ENCODE data around the gene SLC5A10. TPM values are rescaled to one million over a fixed set of nuclear protein-coding genes. Genes with fewer than 3 reads are reported as not detected.

SLC5A10 gene
- polyA plus RNA-seq, 1 of the 3 experiments (the other 2 are of a cell fraction) = not detected

DNA sequence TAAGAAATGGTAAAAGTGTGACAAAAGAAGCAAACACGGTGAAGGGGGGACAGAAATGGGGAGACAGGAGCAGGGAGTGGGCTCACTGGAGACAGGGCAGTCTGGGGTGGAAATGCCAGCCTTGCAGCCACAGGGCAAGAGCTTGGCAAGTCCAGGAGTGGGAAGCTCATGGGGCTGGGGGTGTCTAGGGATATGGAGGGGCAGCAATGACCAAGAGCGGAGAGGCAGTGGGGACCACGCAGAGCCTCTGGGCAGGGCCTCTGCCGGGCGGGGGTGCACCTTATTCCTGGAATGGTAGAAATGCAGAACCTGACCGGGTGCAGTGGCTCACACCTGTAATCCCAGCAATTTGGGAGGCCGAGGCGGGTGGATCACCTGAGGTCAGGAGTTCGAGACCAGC lies 12.6 kb downstream of the SLC5A10 start:
- Histone ChIP-seq H3K27ac (ENCODE audit: low read depth in 2 of 2, low read length in 1 of 2) (no peak overlapping the region), H3K36me3 (replicated peaks in 1 of 2; ENCODE audit: control insufficient read depth in 1 of 2, insufficient read depth in 2 of 2, low read length in 1 of 2) (peaks cover 0 to under 1% of the 10 kb centered on the region in 2 experiments), H3K27me3 (ENCODE audit: insufficient read depth) (no peaks in the 10 kb centered on the region), H3K9me3 (no peaks in the 10 kb centered on the region), H2AFZ (ENCODE audit: low read depth) (no peak overlapping the region), H4K20me1 (ENCODE audit: insufficient read depth) (no peaks in the 10 kb centered on the region), H3K4me3 (ENCODE audit: low read depth in 2 of 2, low read length in 1 of 2) (no peak overlapping the region), H3K79me2 (ENCODE audit: insufficient read depth) (no peaks in the 10 kb centered on the region), H3K4me1 (ENCODE audit: control insufficient read depth in 1 of 2, insufficient read depth in 2 of 2, low read depth in 1 of 2, low read length in 1 of 2) (peaks cover 10 to 36% of the 10 kb centered on the region in 2 experiments; a peak in 2 of 4 replicates), H3K9me2 (no peaks in the 10 kb centered on the region), H3K9ac (no peak overlapping the region), H3K4me2 (no peak overlapping the region), H3F3A (replicated peaks; ENCODE audit: insufficient read depth) (peaks cover 14% of the 10 kb centered on the region)
- WGBS (ENCODE audit: low lambda C conversion rate) = 93% methylated on average over 9 of the region's 9 CpGs
- ChIA-PET CTCF (no interaction called here), POLR2A (no interaction called here)
- no peak for DNase-seq
- no peak for TF ChIP-seq FOXM1 (IDR thresholded peaks at IDR 0.05; ENCODE audit: low read depth)
- no peak for TF ChIP-seq EP300 (IDR thresholded peaks at IDR 0.05; ENCODE audit: borderline replicate concordance in 1 of 2, low read depth in 1 of 2, low read length in 1 of 2)
- no peak for TF ChIP-seq SMC3 (IDR thresholded peaks at IDR 0.05; ENCODE audit: low read depth, low read length)
- TF ChIP-seq MXI1 (IDR thresholded peaks at IDR 0.05; ENCODE audit: low read depth, low read length) = no peak
- TF ChIP-seq GATA2 (CRISPR knock-in tag; IDR thresholded peaks at IDR 0.05) = no peak

DNA sequence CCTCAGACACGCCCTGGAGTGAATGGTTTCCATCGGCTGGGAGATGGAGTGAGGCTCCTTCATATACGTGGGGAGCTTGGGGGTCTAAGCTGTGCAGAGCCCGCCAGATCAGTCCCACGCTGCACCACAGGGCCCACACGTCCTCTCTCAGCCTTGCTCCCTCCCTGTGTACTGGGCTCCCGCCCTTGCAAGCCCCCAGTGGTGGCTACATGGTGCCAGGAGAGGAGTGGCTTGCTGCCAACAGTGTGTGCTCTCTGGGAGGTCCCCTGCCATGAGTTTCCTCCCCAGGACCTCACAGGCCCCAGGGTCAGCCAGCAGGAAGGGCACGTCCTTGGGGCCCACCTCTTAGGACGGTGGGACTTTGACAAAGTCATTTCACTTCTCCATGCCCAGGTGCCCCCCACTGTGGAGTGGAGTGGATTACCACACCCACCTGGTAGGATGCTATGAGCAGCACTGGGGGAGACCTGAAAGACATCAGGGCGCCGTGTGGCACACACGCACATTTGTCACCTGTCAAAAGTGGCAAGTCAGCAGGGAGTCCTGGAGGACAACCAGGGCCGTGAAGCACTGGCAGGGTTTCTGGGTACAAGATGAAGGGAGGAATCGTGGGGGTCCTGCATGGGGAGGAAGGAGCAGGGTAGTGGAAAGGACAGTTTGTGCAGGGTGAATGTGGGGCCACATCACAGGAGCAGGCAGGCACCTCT lies 13.7 kb downstream of the SLC5A10 start:
- Histone ChIP-seq H3K9me2 (no peaks in the 10 kb centered on the region), H3K4me1 (ENCODE audit: control insufficient read depth in 1 of 2, insufficient read depth in 2 of 2, low read depth in 1 of 2, low read length in 1 of 2) (peaks cover 10 to 36% of the 10 kb centered on the region in 2 experiments; a peak in 2 of 4 replicates), H3K4me2 (no peak overlapping the region), H3K27me3 (ENCODE audit: insufficient read depth) (no peaks in the 10 kb centered on the region), H3K9me3 (no peaks in the 10 kb centered on the region), H3K79me2 (ENCODE audit: insufficient read depth) (no peaks in the 10 kb centered on the region), H3F3A (replicated peaks; ENCODE audit: insufficient read depth) (peaks cover 14% of the 10 kb centered on the region), H3K36me3 (replicated peaks in 1 of 2; ENCODE audit: control insufficient read depth in 1 of 2, insufficient read depth in 2 of 2, low read length in 1 of 2) (peaks cover 0 to 3% of the 10 kb centered on the region in 2 experiments), H2AFZ (ENCODE audit: low read depth) (no peak overlapping the region), H3K27ac (ENCODE audit: low read depth in 2 of 2, low read length in 1 of 2) (no peak overlapping the region), H3K9ac (no peak overlapping the region), H4K20me1 (ENCODE audit: insufficient read depth) (no peaks in the 10 kb centered on the region), H3K4me3 (ENCODE audit: low read depth in 2 of 2, low read length in 1 of 2) (no peak overlapping the region)
- ChIA-PET CTCF (no interaction called here), POLR2A (no interaction called here)
- no peak for DNase-seq
- TF ChIP-seq ELF1 (IDR thresholded peaks at IDR 0.05) = no peak
- no peak for TF ChIP-seq SMC3 (IDR thresholded peaks at IDR 0.05; ENCODE audit: low read depth, low read length)
- TF ChIP-seq, protein P1, sequence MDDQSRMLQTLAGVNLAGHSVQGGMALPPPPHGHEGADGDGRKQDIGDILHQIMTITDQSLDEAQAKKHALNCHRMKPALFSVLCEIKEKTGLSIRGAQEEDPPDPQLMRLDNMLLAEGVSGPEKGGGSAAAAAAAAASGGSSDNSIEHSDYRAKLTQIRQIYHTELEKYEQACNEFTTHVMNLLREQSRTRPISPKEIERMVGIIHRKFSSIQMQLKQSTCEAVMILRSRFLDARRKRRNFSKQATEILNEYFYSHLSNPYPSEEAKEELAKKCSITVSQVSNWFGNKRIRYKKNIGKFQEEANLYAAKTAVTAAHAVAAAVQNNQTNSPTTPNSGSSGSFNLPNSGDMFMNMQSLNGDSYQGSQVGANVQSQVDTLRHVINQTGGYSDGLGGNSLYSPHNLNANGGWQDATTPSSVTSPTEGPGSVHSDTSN (IDR thresholded peaks at IDR 0.05) = no peak
- TF ChIP-seq, protein P2, sequence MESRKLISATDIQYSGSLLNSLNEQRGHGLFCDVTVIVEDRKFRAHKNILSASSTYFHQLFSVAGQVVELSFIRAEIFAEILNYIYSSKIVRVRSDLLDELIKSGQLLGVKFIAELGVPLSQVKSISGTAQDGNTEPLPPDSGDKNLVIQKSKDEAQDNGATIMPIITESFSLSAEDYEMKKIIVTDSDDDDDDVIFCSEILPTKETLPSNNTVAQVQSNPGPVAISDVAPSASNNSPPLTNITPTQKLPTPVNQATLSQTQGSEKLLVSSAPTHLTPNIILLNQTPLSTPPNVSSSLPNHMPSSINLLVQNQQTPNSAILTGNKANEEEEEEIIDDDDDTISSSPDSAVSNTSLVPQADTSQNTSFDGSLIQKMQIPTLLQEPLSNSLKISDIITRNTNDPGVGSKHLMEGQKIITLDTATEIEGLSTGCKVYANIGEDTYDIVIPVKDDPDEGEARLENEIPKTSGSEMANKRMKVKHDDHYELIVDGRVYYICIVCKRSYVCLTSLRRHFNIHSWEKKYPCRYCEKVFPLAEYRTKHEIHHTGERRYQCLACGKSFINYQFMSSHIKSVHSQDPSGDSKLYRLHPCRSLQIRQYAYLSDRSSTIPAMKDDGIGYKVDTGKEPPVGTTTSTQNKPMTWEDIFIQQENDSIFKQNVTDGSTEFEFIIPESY (IDR thresholded peaks at IDR 0.05; ENCODE audit: borderline replicate concordance, low read depth) = no peak
- TF ChIP-seq USF2 (IDR thresholded peaks at IDR 0.05; ENCODE audit: borderline replicate concordance, low read depth, low read length) = no peak
- TF ChIP-seq YY1 (IDR thresholded peaks at IDR 0.05; ENCODE audit: low read depth) = no peak
- no peak for TF ChIP-seq NFIC (IDR thresholded peaks at IDR 0.05; ENCODE audit: borderline replicate concordance)
- no peak for TF ChIP-seq FOSL2 (IDR thresholded peaks at IDR 0.05; ENCODE audit: borderline replicate concordance, low read depth)
- no peak for TF ChIP-seq RAD21 (IDR thresholded peaks at IDR 0.05; ENCODE audit: low read length)
- TF ChIP-seq, protein P3, sequence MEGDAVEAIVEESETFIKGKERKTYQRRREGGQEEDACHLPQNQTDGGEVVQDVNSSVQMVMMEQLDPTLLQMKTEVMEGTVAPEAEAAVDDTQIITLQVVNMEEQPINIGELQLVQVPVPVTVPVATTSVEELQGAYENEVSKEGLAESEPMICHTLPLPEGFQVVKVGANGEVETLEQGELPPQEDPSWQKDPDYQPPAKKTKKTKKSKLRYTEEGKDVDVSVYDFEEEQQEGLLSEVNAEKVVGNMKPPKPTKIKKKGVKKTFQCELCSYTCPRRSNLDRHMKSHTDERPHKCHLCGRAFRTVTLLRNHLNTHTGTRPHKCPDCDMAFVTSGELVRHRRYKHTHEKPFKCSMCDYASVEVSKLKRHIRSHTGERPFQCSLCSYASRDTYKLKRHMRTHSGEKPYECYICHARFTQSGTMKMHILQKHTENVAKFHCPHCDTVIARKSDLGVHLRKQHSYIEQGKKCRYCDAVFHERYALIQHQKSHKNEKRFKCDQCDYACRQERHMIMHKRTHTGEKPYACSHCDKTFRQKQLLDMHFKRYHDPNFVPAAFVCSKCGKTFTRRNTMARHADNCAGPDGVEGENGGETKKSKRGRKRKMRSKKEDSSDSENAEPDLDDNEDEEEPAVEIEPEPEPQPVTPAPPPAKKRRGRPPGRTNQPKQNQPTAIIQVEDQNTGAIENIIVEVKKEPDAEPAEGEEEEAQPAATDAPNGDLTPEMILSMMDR (IDR thresholded peaks at IDR 0.05) = no peak
- TF ChIP-seq, protein P4, sequence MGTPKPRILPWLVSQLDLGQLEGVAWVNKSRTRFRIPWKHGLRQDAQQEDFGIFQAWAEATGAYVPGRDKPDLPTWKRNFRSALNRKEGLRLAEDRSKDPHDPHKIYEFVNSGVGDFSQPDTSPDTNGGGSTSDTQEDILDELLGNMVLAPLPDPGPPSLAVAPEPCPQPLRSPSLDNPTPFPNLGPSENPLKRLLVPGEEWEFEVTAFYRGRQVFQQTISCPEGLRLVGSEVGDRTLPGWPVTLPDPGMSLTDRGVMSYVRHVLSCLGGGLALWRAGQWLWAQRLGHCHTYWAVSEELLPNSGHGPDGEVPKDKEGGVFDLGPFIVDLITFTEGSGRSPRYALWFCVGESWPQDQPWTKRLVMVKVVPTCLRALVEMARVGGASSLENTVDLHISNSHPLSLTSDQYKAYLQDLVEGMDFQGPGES (IDR thresholded peaks at IDR 0.05; ENCODE audit: low read depth, low read length) = no peak
- TF ChIP-seq CHD2 (IDR thresholded peaks at IDR 0.05; ENCODE audit: low read length, partially characterized antibody) = no peak
- TF ChIP-seq, protein P5, sequence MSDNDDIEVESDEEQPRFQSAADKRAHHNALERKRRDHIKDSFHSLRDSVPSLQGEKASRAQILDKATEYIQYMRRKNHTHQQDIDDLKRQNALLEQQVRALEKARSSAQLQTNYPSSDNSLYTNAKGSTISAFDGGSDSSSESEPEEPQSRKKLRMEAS (IDR thresholded peaks at IDR 0.05; ENCODE audit: low read depth) = no peak
- no peak for TF ChIP-seq GABPA (IDR thresholded peaks at IDR 0.05; ENCODE audit: low read depth)
- no peak for TF ChIP-seq JUND (IDR thresholded peaks at IDR 0.05)
- TF ChIP-seq, protein P6, sequence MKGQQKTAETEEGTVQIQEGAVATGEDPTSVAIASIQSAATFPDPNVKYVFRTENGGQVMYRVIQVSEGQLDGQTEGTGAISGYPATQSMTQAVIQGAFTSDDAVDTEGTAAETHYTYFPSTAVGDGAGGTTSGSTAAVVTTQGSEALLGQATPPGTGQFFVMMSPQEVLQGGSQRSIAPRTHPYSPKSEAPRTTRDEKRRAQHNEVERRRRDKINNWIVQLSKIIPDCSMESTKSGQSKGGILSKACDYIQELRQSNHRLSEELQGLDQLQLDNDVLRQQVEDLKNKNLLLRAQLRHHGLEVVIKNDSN (IDR thresholded peaks at IDR 0.05; ENCODE audit: borderline replicate concordance, low read depth) = no peak
- WGBS (ENCODE audit: low lambda C conversion rate) = 95% methylated on average over 11 of the region's 14 CpGs
